Testis (tissue), 3 donors: ENCODE measurements around the gene CMKLR1. TPM values are rescaled to one million over a fixed set of nuclear protein-coding genes. Genes with fewer than 3 reads are reported as not detected.
A peak's percentile ranks its signal among the peaks of the same experiment; 100 is the strongest.

Experiments
- DNase-seq: peaks from one replicate; pipeline ENCODE4 v3.0.0-alpha.2; 2019
- H3K27ac ChIP-seq, 2 donors: fragments of 200-600 bp; sonication (generic); one replicate each; pipeline ENCODE4 v1.5.1; 2019
- H3K27me3 ChIP-seq: fragments of 200-600 bp; sonication (generic); one replicate; pipeline ENCODE4 v1.5.1; 2019
- H3K36me3 ChIP-seq: fragments of 200-600 bp; sonication (generic); one replicate; pipeline ENCODE4 v1.5.1; 2017; ENCODE audit warnings: low read depth; ENCODE audit errors: missing control alignments
- H3K4me1 ChIP-seq: fragments of 200-600 bp; sonication (generic); one replicate; pipeline ENCODE4 v1.5.1; 2019
- H3K4me3 ChIP-seq, 2 donors: fragments of 200-600 bp; sonication (generic); one replicate each; pipeline ENCODE4 v1.5.1; 2017 to 2019
- H3K9me3 ChIP-seq: fragments of 200-600 bp; sonication (generic); one replicate; pipeline ENCODE4 v1.5.1; 2017
- POLR2A ChIP-seq: fragments of 450-650 bp; IDR thresholded peaks from one replicate; pipeline ENCODE4 v1.6.1; 2017; ENCODE audit warnings: antibody characterized with exemption, mild to moderate bottlenecking, moderate library complexity
- WGBS, 2 donors: methylation state at CpG; one replicate each; pipeline ENCODE4 v1.1.5; 2018; 5-methylcytosine and 5-hydroxymethylcytosine counted together
- intact Hi-C: fragments of 100-400 bp; cut with DNase I; formaldehyde crosslinking; loops from one replicate; pipeline ENCODE4 v1.15.1; 2023; ENCODE audit warnings: low total_unique reads
- polyA plus RNA-seq: library from polyadenylated mRNA; stranded (reverse); fragments of 350-450 nt; fragmentation: Illumina TruSeq; extraction: RNeasy Lipid Tissue Mini Kit (QIAGEN cat#74804); gene quantifications from one replicate; pipeline ENCODE4 v1.2.3, GENCODE V29; 2014; ENCODE audit warnings: low read depth, low replicate concordance; ENCODE audit not compliant: insufficient read depth
- total RNA-seq, 2 donors: library from RNA; depleted of rRNA; stranded (reverse); fragments of >200 nt; gene quantifications; one replicate each; pipeline ENCODE4 v1.2.3, GENCODE V29; 2016
- TF ChIP-seq, protein P1 (sequence below), 3 experiments: fragments of 450-650 bp in 2 of 3; fragments of 200-600 bp in 1 of 3; sonication (generic) in 1 of 3; IDR thresholded peaks; one replicate each; pipeline ENCODE4 v1.5.1; 2016 to 2019; ENCODE audit warnings: antibody characterized with exemption in 3 of 3, mild to moderate bottlenecking in 2 of 3, moderate library complexity in 1 of 3

The CMKLR1 gene
- total and polyA plus RNA-seq, 3 donors from 2014 or later, result 2.4 to 9.5 (median 4.8) TPM

DNA sequence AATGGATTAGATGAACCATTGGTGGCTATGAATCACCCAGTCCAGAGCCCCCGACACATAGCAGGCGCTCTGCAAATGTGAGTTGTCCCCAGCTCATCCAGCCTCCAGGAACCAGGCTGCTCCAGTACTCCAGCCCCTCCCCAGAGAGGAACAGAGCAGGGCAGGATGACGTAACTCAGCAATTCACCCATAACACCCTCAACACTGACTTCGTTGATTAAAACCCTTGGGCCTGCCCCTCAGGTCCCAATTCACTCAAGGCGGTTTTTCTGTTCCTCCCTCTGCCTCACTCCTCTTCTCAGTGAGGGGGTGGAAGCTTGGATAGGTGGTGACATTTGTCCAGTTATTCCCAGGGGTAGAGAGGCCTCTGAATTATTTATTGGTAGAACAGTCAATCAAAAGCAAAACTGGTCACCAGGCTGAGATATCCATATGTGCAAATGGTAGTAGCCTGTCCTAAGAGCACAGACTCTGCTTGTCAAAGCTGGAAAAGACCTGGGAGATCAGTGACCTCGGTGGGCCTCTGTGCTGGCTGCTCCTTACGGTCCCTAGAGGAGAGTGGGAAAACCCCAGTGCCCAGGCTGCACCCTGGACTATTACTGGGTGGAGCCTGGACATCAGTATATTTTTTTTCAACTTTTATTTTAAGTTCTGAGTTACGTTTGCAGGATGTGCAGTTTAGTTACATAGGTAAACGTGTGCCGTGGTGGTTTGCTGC is 97.0 kb downstream of the CMKLR1 start:
- no peaks in the 10 kb centered on the region for H3K27me3 ChIP-seq
- H3K4me1 ChIP-seq, result no peaks in the 10 kb centered on the region
- H3K4me3 ChIP-seq, result no peak overlapping the region
- WGBS, 2 donors, result 63 to 68% methylated on average over 10 of the region's 10 CpGs
- TF ChIP-seq POLR2A, result no peak
- TF ChIP-seq, protein P1, sequence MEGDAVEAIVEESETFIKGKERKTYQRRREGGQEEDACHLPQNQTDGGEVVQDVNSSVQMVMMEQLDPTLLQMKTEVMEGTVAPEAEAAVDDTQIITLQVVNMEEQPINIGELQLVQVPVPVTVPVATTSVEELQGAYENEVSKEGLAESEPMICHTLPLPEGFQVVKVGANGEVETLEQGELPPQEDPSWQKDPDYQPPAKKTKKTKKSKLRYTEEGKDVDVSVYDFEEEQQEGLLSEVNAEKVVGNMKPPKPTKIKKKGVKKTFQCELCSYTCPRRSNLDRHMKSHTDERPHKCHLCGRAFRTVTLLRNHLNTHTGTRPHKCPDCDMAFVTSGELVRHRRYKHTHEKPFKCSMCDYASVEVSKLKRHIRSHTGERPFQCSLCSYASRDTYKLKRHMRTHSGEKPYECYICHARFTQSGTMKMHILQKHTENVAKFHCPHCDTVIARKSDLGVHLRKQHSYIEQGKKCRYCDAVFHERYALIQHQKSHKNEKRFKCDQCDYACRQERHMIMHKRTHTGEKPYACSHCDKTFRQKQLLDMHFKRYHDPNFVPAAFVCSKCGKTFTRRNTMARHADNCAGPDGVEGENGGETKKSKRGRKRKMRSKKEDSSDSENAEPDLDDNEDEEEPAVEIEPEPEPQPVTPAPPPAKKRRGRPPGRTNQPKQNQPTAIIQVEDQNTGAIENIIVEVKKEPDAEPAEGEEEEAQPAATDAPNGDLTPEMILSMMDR (IDR thresholded peaks at IDR 0.05), result no peak
- no peak overlapping the region for H3K27ac ChIP-seq
- DNase-seq, result no peak
- no peaks in the 10 kb centered on the region for H3K9me3 ChIP-seq
- intact Hi-C loops, result no loop called here
- H3K36me3 ChIP-seq, result no peaks in the 10 kb centered on the region

DNA sequence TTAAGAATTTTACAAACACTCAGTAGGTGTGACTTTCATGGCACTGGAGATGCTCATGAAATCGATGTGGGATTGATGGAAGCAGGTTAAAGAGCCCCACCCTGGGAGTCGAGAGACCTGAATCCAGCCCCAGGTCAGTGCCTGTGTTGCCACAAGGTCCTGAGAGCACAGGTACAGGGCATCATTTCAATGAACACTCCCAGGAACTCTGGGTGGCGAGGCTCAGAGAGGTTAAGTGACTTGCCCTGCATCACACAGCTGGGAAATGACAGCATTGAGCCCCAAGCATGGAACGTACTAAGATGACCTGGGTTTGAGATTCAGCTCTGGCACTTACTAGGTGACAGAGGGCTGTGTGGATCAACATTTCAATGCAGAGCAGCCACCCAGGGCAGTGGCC is 98.2 kb downstream of the CMKLR1 start:
- peak overlapping the region in 1 of 2 donors; percentile 51 for H3K4me3 ChIP-seq
- no peaks in the 10 kb centered on the region for H3K27me3 ChIP-seq
- intact Hi-C loops, result no loop called here
- no peak for TF ChIP-seq POLR2A
- TF ChIP-seq, protein P1 (IDR thresholded peaks at IDR 0.05), result no peak
- no peak for DNase-seq
- WGBS, 2 donors, result 80 to 89% methylated on average over 4 of the region's 4 CpGs
- no peaks in the 10 kb centered on the region for H3K4me1 ChIP-seq
- H3K36me3 ChIP-seq, result no peaks in the 10 kb centered on the region
- no peaks in the 10 kb centered on the region for H3K9me3 ChIP-seq
- no peak overlapping the region for H3K27ac ChIP-seq

DNA sequence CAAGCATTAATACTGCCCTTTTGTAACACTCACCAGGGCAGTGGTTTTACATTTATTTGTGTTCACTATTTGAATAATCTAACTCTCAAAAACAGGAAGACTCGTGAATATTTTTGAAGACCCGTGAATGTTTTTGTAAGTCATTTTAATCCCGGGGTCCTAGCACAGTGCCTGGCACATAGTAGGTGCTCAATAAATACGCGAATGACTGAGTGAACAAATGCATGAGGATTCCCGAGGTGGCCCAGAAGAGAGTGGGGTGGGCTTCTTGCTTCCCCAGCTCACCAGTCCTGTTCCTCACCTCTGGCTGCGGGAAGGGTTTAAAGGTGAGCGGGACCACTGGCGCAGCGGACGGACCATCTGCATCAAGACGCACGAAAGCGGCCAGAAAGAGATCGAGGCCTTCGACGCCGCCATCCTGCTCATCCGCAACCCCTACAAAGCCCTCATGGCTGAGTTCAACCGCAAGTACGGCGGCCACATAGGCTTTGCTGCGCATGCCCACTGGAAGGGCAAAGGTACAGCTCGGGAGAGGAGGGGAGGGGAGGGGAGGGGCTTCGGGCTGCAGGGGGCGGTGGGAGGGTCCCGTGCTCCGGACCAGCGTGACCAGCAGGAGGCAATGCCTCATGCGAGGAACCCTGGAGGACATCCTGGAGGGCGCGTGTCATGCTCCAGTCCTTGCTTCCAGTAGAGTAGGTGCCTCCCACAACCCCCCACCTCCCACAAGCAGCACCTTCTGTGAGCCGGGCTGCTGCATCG is 98.9 kb downstream of the CMKLR1 start:
- intact Hi-C loops, result no loop called here
- WGBS, 2 donors, result 35 to 66% methylated on average over 8 to 32 of the region's 34 CpGs
- TF ChIP-seq, protein P1 (IDR thresholded peaks at IDR 0.05), result no peak
- TF ChIP-seq POLR2A, result no peak
- Histone ChIP-seq H3K4me1 (no peaks in the 10 kb centered on the region), H3K27me3 (no peaks in the 10 kb centered on the region), H3K27ac (no peak overlapping the region), H3K36me3 (no peaks in the 10 kb centered on the region), H3K4me3 (peak overlapping the region; percentile 40 to 51), H3K9me3 (no peaks in the 10 kb centered on the region)
- peak; percentile 61 for DNase-seq

DNA sequence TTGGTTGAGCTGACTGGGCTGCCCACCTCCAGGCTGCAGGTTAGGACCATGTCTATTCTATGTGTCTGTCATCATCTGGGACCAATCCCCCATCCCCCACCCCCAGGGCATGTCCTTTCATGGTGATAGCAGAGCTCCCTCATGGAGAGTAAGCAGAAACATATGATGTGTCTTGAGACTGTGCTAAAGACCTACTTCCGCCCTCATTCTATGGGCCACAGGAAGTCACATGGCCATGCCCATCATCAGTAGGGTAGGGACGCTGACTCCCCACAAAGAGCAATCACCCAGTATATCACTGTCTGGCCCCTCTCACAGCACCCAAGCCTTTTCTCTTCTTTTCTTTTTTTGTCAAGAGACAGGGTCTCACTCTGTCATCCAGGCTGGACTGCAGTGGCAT is 99.7 kb downstream of the CMKLR1 start:
- intact Hi-C loops, result no loop called here
- H3K27me3 ChIP-seq, result no peaks in the 10 kb centered on the region
- DNase-seq, result no peak
- TF ChIP-seq, protein P1 (IDR thresholded peaks at IDR 0.05), result no peak
- no peak for TF ChIP-seq POLR2A
- no peaks in the 10 kb centered on the region for H3K4me1 ChIP-seq
- H3K9me3 ChIP-seq, result no peaks in the 10 kb centered on the region
- H3K4me3 ChIP-seq, result no peak overlapping the region
- no peak overlapping the region for H3K27ac ChIP-seq
- H3K36me3 ChIP-seq, result no peaks in the 10 kb centered on the region
- WGBS, 2 donors, result 87 to 90% methylated on average over 2 of the region's 2 CpGs
